Adrenal gland (tissue), 12 donors: ENCODE measurements around the gene HINT3. TPM values are rescaled to one million over a fixed set of nuclear protein-coding genes. Genes with fewer than 3 reads are reported as not detected.

ENCODE experiments used
- DNase-seq, 7 donors: peaks; one replicate each; pipeline ENCODE4 v3.0.0-alpha.2; 2019 to 2020
- H3K27ac ChIP-seq, 5 donors: fragments of 200-600 bp; sonication (generic) in 4 of 5; 1 replicate in 3 of 5; 2 replicates in 2 of 5; pipeline versions ENCODE4 v1.5.1 to v1.8.0; 2016 to 2020; ENCODE audit warnings: mild to moderate bottlenecking in 1 of 5
- H3K27me3 ChIP-seq: fragments of 200-600 bp; 2 replicates; pipeline ENCODE4 v1.8.0; 2021
- H3K36me3 ChIP-seq, 2 donors: fragments of 200-600 bp; replicated peaks in 1 of 2; 1 replicate in 1 of 2; 2 replicates in 1 of 2; pipeline versions ENCODE4 v1.5.1 to v1.8.0; 2018 to 2022
- H3K4me1 ChIP-seq, 2 donors: fragments of 200-600 bp; replicated peaks in 1 of 2; 1 replicate in 1 of 2; 2 replicates in 1 of 2; pipeline versions ENCODE4 v1.5.1 to v1.8.0; 2018 to 2021
- H3K4me3 ChIP-seq, 4 donors: fragments of 200-600 bp; sonication (generic) in 3 of 4; one replicate each; pipeline ENCODE4 v1.5.1; 2016 to 2018
- H3K9me3 ChIP-seq, 3 donors: fragments of 200-600 bp; sonication (generic) in 1 of 3; replicated peaks in 1 of 3; 1 replicate in 2 of 3; 2 replicates in 1 of 3; pipeline versions ENCODE4 v1.5.1 to v1.8.0; 2016 to 2021
- POLR2A ChIP-seq, 2 donors: fragments of 450-650 bp; IDR thresholded peaks; one replicate each; pipeline ENCODE4 v1.6.1; 2017; ENCODE audit warnings: antibody characterized with exemption in 2 of 2, mild to moderate bottlenecking in 2 of 2, moderate library complexity in 1 of 2
- WGBS, 4 donors: extraction: QIAGEN DNeasy Blood & Tissue Kit in 2 of 4; methylation state at CpG; one replicate each; pipeline versions ENCODE4 v1.1.5 to v1.1.7; 2013 to 2017; 5-methylcytosine and 5-hydroxymethylcytosine counted together
- intact Hi-C, 2 donors: fragments of 100-400 bp; cut with DNase I; formaldehyde crosslinking; loops; one replicate each; pipeline versions ENCODE4 v1.14.1 to v1.15.0; 2022 to 2023
- polyA plus RNA-seq, 3 donors: library from polyadenylated mRNA; stranded (reverse); fragments of 200-250 nt in 2 of 3; fragments of 350-450 nt in 1 of 3; fragmentation: Illumina TruSeq in 1 of 3; extraction: RNeasy Lipid Tissue Mini Kit (QIAGEN cat#74804) in 1 of 3; gene quantifications; one replicate each; pipeline ENCODE4 v1.2.3, GENCODE V29; 2013 to 2014
- total RNA-seq, 9 donors: library from RNA; depleted of rRNA in 4 of 9; stranded (reverse); fragments of >200 nt in 4 of 9; fragments of 120-200 nt in 1 of 9; fragmentation: NEBNext Ultra II Directional in 1 of 9; extraction: Animal tissue kit (Norgen Biotek cat#: 25700) in 1 of 9; gene quantifications; one replicate each; pipeline versions ENCODE4 v1.1.0 to v1.2.4, GENCODE V29; 2013 to 2023
- TF ChIP-seq, protein P1 (sequence below), 6 experiments: fragments of 450-650 bp in 4 of 6; fragments of 200-600 bp in 2 of 6; sonication (generic) in 1 of 6; IDR thresholded peaks; 1 replicate in 5 of 6; 2 replicates in 1 of 6; pipeline versions ENCODE4 v1.5.1 to v1.8.0; 2016 to 2021; ENCODE audit warnings: antibody characterized with exemption in 6 of 6, mild to moderate bottlenecking in 2 of 6, moderate library complexity in 1 of 6
- donor health status: healthy with polysubstance abuse.
- donor health status: Bipolar disorder and iron deficiency.
- donor health status: DM: yes; HTN: yes; CAD: no.
- donor health status: DM: no; HTN: no; CAD: no.
- donor health status: DM: no; HTN: no; CAD: no.
- donor health status: DM: yes; HTN: yes; CAD: no.

HINT3 gene
- total and polyA plus RNA-seq, 12 donors: 4.7 to 40.6 (median 30.4) TPM

DNA sequence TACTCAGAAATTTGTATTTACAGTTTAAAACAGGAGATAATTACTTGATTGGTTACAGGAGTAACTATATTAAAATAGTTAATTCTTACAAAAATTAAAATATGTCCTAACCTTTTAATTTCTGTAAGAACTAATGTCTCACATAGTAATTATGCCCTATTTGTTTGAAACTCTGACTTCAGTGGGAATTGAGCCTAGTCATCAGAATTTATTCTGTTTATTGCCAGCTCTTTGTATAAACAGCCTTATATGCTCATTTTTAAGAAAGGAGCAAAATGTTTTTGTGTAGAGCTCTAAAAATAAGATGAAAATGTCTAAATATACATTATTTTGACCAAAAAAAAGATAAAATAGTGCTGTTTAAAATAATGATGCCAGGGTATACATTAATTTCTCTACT lies 51.2 kb downstream of the HINT3 start:
- Histone ChIP-seq H3K9me3 (no peaks in the 10 kb centered on the region), H3K4me1 (no peaks in the 10 kb centered on the region), H3K27ac (no peak overlapping the region), H3K4me3 (no peak overlapping the region), H3K36me3 (peaks cover 0 to 22% of the 10 kb centered on the region in 2 donors), H3K27me3 (no peaks in the 10 kb centered on the region)
- TF ChIP-seq, protein P1, sequence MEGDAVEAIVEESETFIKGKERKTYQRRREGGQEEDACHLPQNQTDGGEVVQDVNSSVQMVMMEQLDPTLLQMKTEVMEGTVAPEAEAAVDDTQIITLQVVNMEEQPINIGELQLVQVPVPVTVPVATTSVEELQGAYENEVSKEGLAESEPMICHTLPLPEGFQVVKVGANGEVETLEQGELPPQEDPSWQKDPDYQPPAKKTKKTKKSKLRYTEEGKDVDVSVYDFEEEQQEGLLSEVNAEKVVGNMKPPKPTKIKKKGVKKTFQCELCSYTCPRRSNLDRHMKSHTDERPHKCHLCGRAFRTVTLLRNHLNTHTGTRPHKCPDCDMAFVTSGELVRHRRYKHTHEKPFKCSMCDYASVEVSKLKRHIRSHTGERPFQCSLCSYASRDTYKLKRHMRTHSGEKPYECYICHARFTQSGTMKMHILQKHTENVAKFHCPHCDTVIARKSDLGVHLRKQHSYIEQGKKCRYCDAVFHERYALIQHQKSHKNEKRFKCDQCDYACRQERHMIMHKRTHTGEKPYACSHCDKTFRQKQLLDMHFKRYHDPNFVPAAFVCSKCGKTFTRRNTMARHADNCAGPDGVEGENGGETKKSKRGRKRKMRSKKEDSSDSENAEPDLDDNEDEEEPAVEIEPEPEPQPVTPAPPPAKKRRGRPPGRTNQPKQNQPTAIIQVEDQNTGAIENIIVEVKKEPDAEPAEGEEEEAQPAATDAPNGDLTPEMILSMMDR (IDR thresholded peaks at IDR 0.05): no peak
- intact Hi-C loops: no loop called here
- no peak for DNase-seq

DNA sequence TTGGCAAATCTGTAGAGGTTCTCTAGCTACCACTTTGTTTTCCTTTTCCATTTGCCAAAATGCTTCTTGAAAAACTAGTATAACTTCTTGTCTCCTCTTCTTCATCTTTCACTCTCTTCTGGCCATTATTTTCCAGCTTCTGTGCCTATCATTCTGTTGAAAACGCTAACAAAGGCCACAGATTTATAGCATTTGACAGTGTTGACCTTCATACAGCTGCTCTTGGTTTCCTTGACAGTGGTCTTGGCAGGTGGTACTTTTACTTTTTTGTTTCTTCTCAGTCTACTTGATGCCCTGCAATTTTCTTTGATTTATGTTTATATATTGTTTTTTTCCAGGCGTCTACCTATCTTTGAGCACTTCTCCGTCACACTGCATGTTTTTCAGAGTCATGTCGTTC lies 53.5 kb downstream of the HINT3 start:
- no peaks in the 10 kb centered on the region for H3K9me3 ChIP-seq
- no peak overlapping the region for H3K27ac ChIP-seq
- 63 to 68% (median 67%) methylated on average over 4 of the region's 4 CpGs for WGBS, 4 donors
- no peak for TF ChIP-seq POLR2A (IDR thresholded peaks at IDR 0.05)
- TF ChIP-seq, protein P1 (IDR thresholded peaks at IDR 0.05): no peak
- DNase-seq: no peak
- no peaks in the 10 kb centered on the region for H3K27me3 ChIP-seq
- no peaks in the 10 kb centered on the region for H3K4me1 ChIP-seq
- no peak overlapping the region for H3K4me3 ChIP-seq
- intact Hi-C loops: no loop called here
- H3K36me3 ChIP-seq: peaks cover 0 to 24% of the 10 kb centered on the region in 2 donors

DNA sequence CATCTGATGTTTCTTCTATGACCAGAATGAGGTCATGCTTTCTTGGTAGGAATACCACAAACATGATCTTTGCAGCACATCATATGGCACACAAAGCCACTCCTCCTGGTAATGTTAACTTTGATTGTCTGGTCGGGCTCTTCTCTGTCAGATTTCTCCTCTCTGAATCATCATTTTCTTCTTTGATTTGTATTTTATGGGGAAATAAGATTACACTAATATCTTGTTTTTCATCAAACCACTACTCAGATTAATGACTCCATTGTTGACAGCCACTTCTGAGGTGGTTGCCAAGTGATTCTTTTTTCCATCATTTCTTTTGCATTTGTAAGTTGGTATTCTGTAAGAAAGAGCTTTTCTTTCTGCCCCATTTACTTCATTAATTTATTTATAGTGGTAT lies 59.3 kb downstream of the HINT3 start:
- 40 to 56% (median 42%) methylated on average over 1 of the region's 1 CpG for WGBS, 4 donors
- no peak for DNase-seq
- intact Hi-C loops: no loop called here
- H3K9me3 ChIP-seq: no peaks in the 10 kb centered on the region
- H3K36me3 ChIP-seq: peaks cover 0 to 29% of the 10 kb centered on the region in 2 donors
- no peaks in the 10 kb centered on the region for H3K4me1 ChIP-seq
- no peak overlapping the region for H3K4me3 ChIP-seq
- no peaks in the 10 kb centered on the region for H3K27me3 ChIP-seq
- no peak overlapping the region for H3K27ac ChIP-seq
- TF ChIP-seq, protein P1 (IDR thresholded peaks at IDR 0.05): no peak
- TF ChIP-seq POLR2A (IDR thresholded peaks at IDR 0.05): no peak

DNA sequence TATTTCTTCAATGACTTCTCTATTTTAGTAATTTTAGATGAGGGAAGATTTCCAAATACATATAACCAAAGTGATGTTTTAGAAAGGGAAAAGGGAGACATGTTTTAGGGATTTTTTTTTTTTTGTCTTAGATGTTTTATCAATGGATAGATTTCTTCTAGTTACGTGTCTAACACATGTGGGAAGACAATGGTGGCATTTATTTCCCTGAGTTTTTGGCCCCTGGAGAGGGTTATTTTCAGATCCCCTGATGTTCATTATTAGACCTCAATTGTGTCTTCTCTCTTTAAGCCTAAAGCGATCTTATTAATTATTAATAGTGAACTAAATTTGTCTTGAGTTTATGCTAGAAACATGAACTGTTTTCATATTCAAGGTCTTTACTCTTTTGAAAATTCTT lies 60.0 kb downstream of the HINT3 start:
- no peaks in the 10 kb centered on the region for H3K4me1 ChIP-seq
- H3K27ac ChIP-seq: no peak overlapping the region
- TF ChIP-seq, protein P1 (IDR thresholded peaks at IDR 0.05): no peak
- TF ChIP-seq POLR2A (IDR thresholded peaks at IDR 0.05): no peak
- WGBS, 4 donors: 83 to 88% (median 86%) methylated on average over 2 of the region's 2 CpGs
- H3K4me3 ChIP-seq: no peak overlapping the region
- no peaks in the 10 kb centered on the region for H3K9me3 ChIP-seq
- no peak for DNase-seq
- no peaks in the 10 kb centered on the region for H3K27me3 ChIP-seq
- intact Hi-C loops: no loop called here
- H3K36me3 ChIP-seq: peaks cover 0 to 29% of the 10 kb centered on the region in 2 donors
